Heart left ventricle (tissue), 13 donors: ENCODE measurements around the gene PHACTR3.
"Not testable (repeated sequence)": the region's sequence is repeated elsewhere in the genome, so short reads cannot be mapped to it uniquely, and the experiment has no call there.

ENCODE experiments used
- CTCF ChIP-seq, 12 donors: fragments of 200-600 bp; sonication (generic) in 4 of 12; IDR thresholded peaks; one replicate each; pipeline versions ENCODE4 v1.5.0 to v1.8.0; 2018 to 2022; ENCODE audit warnings: antibody characterized with exemption in 12 of 12, mild to moderate bottlenecking in 5 of 12
- POLR2A ChIP-seq, 2 donors: fragments of 450-650 bp; IDR thresholded peaks; one replicate each; pipeline ENCODE4 v1.6.1; 2017; ENCODE audit warnings: antibody characterized with exemption in 2 of 2, mild to moderate bottlenecking in 2 of 2, moderate library complexity in 2 of 2
- donor health status: ischemic (EF 13 %, LVEDD 7.1; RV severe dilation, severe dysfunction).
- donor health status: DM: no; HTN: yes; CAD: no.
- donor health status: DM: no; HTN: no; CAD: no.
- donor health status: ischemic (EF 25% LVEDD 6.9; RV normal size, moderate dysfunction).
- donor health status: ischemic (EF 25% LVEDD 5.7; RV mildly dilated, moderate dysfunction).
- donor health status: ischemic (EF 35%, LVEDD 5.7; RV mildly dilated, moderate dysfunction).
- donor health status: nonischemic (EF 11% LVEDD 7.7; RV severe dilation, severe dysfunction).
- donor health status: DM: yes; HTN: yes; CAD: no.
- donor health status: PGD.
- donor health status: ischemic (EF 29% LVEDD 5.4; RV normal size, mild dysfunction).
- donor health status: nonischemic (EF 23%, LVEDD 6.1; RV moderate dilation, normal function).

GRCh38 chr20:59890035-59890434 is 285.7 kb downstream of the PHACTR3 start:
- not testable (repeated sequence) for TF ChIP-seq CTCF, POLR2A (IDR thresholded peaks at IDR 0.05)
